ENCODE results near the gene APOBEC3A.
A peak's percentile ranks its signal among the peaks of the same experiment; 100 is the strongest.

Gene APOBEC3A

GRCh38 chr22:38957046-38957770 lies at the start of gene APOBEC3A:
Gene APOBEC3A, plus strand, starts transcription at chr22:38957609. Its CDS starts 83 bp downstream, at chr22:38957692.
- DNase-seq, result no peak

GRCh38 chr22:38907767-38908166 lies 49.6 kb upstream of the APOBEC3A start:
- no peak for DNase-seq

GRCh38 chr22:38911434-38911833 lies 46.0 kb upstream of the APOBEC3A start:
- DNase-seq, result no peak

- DNase-seq, result no peak
These were observed 37.7 kb upstream of the APOBEC3A start for GRCh38 chr22:38919631-38920190.

- DNase-seq, result no peak
These were observed 36.3 kb upstream of the APOBEC3A start for GRCh38 chr22:38921120-38921519.

GRCh38 chr22:38921806-38922205 lies 35.6 kb upstream of the APOBEC3A start:
- DNase-seq, result no peak

- DNase-seq, result peak; percentile 77
These were observed 33.7 kb upstream of the APOBEC3A start for GRCh38 chr22:38923463-38924346.

- peak; percentile 88 for DNase-seq
These were observed 33.0 kb upstream of the APOBEC3A start for GRCh38 chr22:38924347-38924952.

- DNase-seq, result no peak
These were observed 31.8 kb upstream of the APOBEC3A start for GRCh38 chr22:38925571-38926041.

- DNase-seq, result peak; percentile 11
These were observed 30.2 kb upstream of the APOBEC3A start for GRCh38 chr22:38927033-38927781.

- DNase-seq, result no peak
These were observed 26.9 kb upstream of the APOBEC3A start for GRCh38 chr22:38930512-38930911.

- DNase-seq, result no peak
These were observed 22.4 kb upstream of the APOBEC3A start for GRCh38 chr22:38935023-38935422.

GRCh38 chr22:38935616-38936015 lies 21.8 kb upstream of the APOBEC3A start:
- no peak for DNase-seq

GRCh38 chr22:38936562-38936961 lies 20.8 kb upstream of the APOBEC3A start:
- DNase-seq, result no peak

GRCh38 chr22:38937036-38937435 lies 20.4 kb upstream of the APOBEC3A start:
- DNase-seq, result no peak

GRCh38 chr22:38937541-38937940 lies 19.9 kb upstream of the APOBEC3A start:
- no peak for DNase-seq

GRCh38 chr22:38938221-38938620 lies 19.2 kb upstream of the APOBEC3A start:
- DNase-seq, result no peak

GRCh38 chr22:38938925-38939324 lies 18.5 kb upstream of the APOBEC3A start:
- DNase-seq, result no peak

GRCh38 chr22:38940811-38941384 lies 16.5 kb upstream of the APOBEC3A start:
- no peak for DNase-seq

GRCh38 chr22:38941488-38941987 lies 15.9 kb upstream of the APOBEC3A start:
- DNase-seq, result no peak

GRCh38 chr22:38942702-38943101 lies 14.7 kb upstream of the APOBEC3A start:
- DNase-seq, result no peak

GRCh38 chr22:38943201-38943600 lies 14.2 kb upstream of the APOBEC3A start:
- no peak for DNase-seq

Data from fibroblast of skin of right quadriceps (primary cell).